Panc1 (cell line): ENCODE measurements around the gene ESRRA. TPM values are rescaled to one million over a fixed set of nuclear protein-coding genes. Genes with fewer than 3 reads are reported as not detected.

ENCODE experiments used
- ATAC-seq: fragments of 200-7000 bp; cut with Tn5 transposase; 2 replicates; pipeline ENCODE4 v1.9.1; 2020; ENCODE audit warnings: mild to moderate bottlenecking, moderate library complexity
- BruUV-seq: library from RNA; stranded (reverse); fragments of 400-500 nt; replicated peaks from 2 replicates; lab custom pipeline; 2021; lab: Mats Ljungman, UMichigan
- CTCF ChIA-PET: fragments of 300-600 bp; sonication (Branson Sonifier 250); formaldehyde crosslinking; loops from one replicate; lab custom pipeline; 2022; ENCODE audit warnings: antibody characterized with exemption; lab: Charles Lee
- POLR2A ChIA-PET: fragments of 300-600 bp; sonication (Branson Sonifier 250); formaldehyde crosslinking; loops from one replicate; lab custom pipeline; 2022; ENCODE audit warnings: antibody characterized with exemption; lab: Charles Lee
- DNase-seq: peaks from one replicate; pipeline ENCODE4 v3.0.0-alpha.2; 2010; ENCODE audit warnings: low read depth, low spot score
- H3K27ac ChIP-seq: 2 replicates; pipeline ENCODE4 v1.5.1; 2011; ENCODE audit warnings: mild to moderate bottlenecking, low read length, inconsistent platforms
- H3K27me3 ChIP-seq: fragments of 200-500 bp; sonication (Bioruptor generic); 2 replicates; pipeline ENCODE4 v1.6.0; 2014; ENCODE audit warnings: low read length, inconsistent platforms; ENCODE audit not compliant: control insufficient read depth, insufficient read depth
- H3K36me3 ChIP-seq: fragments of 200-500 bp; sonication (Bioruptor generic); 2 replicates; pipeline ENCODE4 v1.5.1; 2014; ENCODE audit warnings: inconsistent platforms, mild to moderate bottlenecking, low read length, moderate library complexity; ENCODE audit not compliant: control insufficient read depth, insufficient read depth
- H3K4me1 ChIP-seq: 2 replicates; pipeline ENCODE4 v1.5.1; 2011; ENCODE audit warnings: inconsistent platforms, mild to moderate bottlenecking, low read length, moderate library complexity; ENCODE audit not compliant: control insufficient read depth, insufficient read depth
- H3K4me3 ChIP-seq, 2 experiments: 2 replicates each; pipeline ENCODE4 v1.5.1; 2011 to 2012; ENCODE audit warnings: low read depth in 2 of 2, low read length in 2 of 2, mild to moderate bottlenecking in 2 of 2, inconsistent platforms in 1 of 2, moderate library complexity in 1 of 2
- H3K9me3 ChIP-seq: fragments of 200-500 bp; sonication (Bioruptor generic); 2 replicates; pipeline ENCODE4 v1.5.1; 2014; ENCODE audit warnings: low read depth, mild to moderate bottlenecking, inconsistent platforms, low read length, moderate library complexity; ENCODE audit not compliant: control insufficient read depth, insufficient read depth
- CTCF ChIP-seq: fragments of 450-650 bp; IDR thresholded peaks from 2 replicates; pipeline ENCODE4 v1.5.1; 2017; ENCODE audit warnings: mild to moderate bottlenecking
- POLR2AphosphoS5 ChIP-seq: IDR thresholded peaks from 2 replicates; pipeline ENCODE4 v1.6.1; 2012; ENCODE audit warnings: mild to moderate bottlenecking, low read depth, low read length, moderate library complexity
- SIN3A ChIP-seq: IDR thresholded peaks from 2 replicates; pipeline ENCODE4 v1.6.1; 2012; ENCODE audit warnings: low read depth, mild to moderate bottlenecking, low read length, moderate library complexity, borderline replicate concordance; ENCODE audit not compliant: insufficient read depth
- TCF7L2 ChIP-seq: IDR thresholded peaks from 2 replicates; pipeline ENCODE4 v1.6.1; 2011; ENCODE audit warnings: mild to moderate bottlenecking, low read depth, low read length, inconsistent platforms
- in situ Hi-C: cut with HindIII; loops from 2 replicates; pipeline ENCODE4 v1.10.0; 2016; ENCODE audit warnings: low sequenced_read_pairs, low pct_unique_long_range_greater_than_20kb
- intact Hi-C: fragments of 100-400 bp; cut with micrococcal nuclease; formaldehyde crosslinking; loops from one replicate; pipeline ENCODE4 v1.10.0; 2022; ENCODE audit not compliant: unreplicated experiment
- total RNA-seq: library from RNA; stranded (reverse); gene quantifications from one replicate; pipeline ENCODE4 v1.2.1, GENCODE V29; 2021; ENCODE audit not compliant: unreplicated experiment
- TF ChIP-seq, protein P1 (sequence below), 2 experiments: IDR thresholded peaks; 2 replicates each; pipeline ENCODE4 v1.6.1; 2011 to 2012; ENCODE audit warnings: low read depth in 2 of 2, control low read depth in 1 of 2, low read length in 1 of 2, mild to moderate bottlenecking in 1 of 2, moderate library complexity in 1 of 2; ENCODE audit not compliant: insufficient read depth in 1 of 2

ESRRA gene
- total RNA-seq, 1 experiment from 2014 or later, result 81.6 TPM

DNA sequence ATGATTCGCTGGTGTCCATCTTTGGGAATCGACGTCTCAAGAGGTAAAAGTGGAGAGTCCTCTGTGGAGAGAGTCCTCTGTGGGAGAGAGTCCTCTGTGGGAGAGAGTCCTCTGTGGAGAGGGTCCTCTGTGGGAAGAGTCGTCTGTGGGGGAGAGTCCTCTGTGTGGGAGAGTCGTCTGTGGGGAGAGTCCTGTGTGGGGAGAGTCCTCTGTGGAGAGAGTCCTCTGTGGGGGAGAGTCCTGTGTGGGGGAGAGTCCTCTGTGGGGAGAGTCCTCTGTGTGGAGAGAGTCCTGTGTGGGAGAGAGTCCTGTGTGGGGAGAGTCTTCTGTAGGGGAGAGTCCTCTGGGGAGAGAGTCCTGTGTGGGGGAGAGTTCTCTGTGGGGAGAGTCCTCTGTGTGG lies 15.7 kb downstream of the ESRRA start:
- no TSS peak for BruUV-seq
- in situ Hi-C loops, result no loop called here
- TF ChIP-seq, protein P1, sequence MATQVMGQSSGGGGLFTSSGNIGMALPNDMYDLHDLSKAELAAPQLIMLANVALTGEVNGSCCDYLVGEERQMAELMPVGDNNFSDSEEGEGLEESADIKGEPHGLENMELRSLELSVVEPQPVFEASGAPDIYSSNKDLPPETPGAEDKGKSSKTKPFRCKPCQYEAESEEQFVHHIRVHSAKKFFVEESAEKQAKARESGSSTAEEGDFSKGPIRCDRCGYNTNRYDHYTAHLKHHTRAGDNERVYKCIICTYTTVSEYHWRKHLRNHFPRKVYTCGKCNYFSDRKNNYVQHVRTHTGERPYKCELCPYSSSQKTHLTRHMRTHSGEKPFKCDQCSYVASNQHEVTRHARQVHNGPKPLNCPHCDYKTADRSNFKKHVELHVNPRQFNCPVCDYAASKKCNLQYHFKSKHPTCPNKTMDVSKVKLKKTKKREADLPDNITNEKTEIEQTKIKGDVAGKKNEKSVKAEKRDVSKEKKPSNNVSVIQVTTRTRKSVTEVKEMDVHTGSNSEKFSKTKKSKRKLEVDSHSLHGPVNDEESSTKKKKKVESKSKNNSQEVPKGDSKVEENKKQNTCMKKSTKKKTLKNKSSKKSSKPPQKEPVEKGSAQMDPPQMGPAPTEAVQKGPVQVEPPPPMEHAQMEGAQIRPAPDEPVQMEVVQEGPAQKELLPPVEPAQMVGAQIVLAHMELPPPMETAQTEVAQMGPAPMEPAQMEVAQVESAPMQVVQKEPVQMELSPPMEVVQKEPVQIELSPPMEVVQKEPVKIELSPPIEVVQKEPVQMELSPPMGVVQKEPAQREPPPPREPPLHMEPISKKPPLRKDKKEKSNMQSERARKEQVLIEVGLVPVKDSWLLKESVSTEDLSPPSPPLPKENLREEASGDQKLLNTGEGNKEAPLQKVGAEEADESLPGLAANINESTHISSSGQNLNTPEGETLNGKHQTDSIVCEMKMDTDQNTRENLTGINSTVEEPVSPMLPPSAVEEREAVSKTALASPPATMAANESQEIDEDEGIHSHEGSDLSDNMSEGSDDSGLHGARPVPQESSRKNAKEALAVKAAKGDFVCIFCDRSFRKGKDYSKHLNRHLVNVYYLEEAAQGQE (IDR thresholded peaks at IDR 0.05; ENCODE audit: insufficient read depth in 1 of 2, low read depth in 2 of 2, low read length in 1 of 2), result no peak
- TF ChIP-seq SIN3A, result no peak
- Histone ChIP-seq H3K4me3 (no peak overlapping the region), H3K27me3 (no peaks in the 10 kb centered on the region), H3K9me3 (no peaks in the 10 kb centered on the region), H3K4me1 (peaks cover 40% of the 10 kb centered on the region), H3K27ac (peak overlapping the region; percentile 36), H3K36me3 (peaks cover 2% of the 10 kb centered on the region; the same call in 1 of the 2 replicates)
- ChIA-PET CTCF (no interaction called here), POLR2A (no interaction called here)
- ATAC-seq (no peak), DNase-seq (no peak)
- intact Hi-C loops, result no loop called here

DNA sequence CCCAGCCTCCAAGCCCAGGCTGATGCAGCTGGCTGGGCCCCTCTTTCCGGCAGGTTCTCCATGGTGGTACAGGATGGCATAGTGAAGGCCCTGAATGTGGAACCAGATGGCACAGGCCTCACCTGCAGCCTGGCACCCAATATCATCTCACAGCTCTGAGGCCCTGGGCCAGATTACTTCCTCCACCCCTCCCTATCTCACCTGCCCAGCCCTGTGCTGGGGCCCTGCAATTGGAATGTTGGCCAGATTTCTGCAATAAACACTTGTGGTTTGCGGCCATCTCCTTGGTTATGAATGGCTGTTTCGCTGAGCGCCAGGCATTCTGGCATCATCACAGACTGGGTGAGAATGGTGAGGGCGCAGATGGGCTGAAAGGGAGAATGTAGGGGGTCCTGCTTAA lies 16.2 kb downstream of the ESRRA start:
- Histone ChIP-seq H3K4me3 (no peak overlapping the region), H3K9me3 (no peaks in the 10 kb centered on the region), H3K4me1 (peaks cover 36% of the 10 kb centered on the region), H3K27me3 (no peaks in the 10 kb centered on the region), H3K27ac (peak overlapping the region; percentile 36; the same call in 1 of the 2 replicates), H3K36me3 (peaks cover under 1% of the 10 kb centered on the region; the same call in 1 of the 2 replicates)
- intact Hi-C loops, result no loop called here
- DNase-seq, result no peak
- in situ Hi-C loops, result no loop called here
- TF ChIP-seq SIN3A, result no peak
- TF ChIP-seq CTCF, result no peak
- TF ChIP-seq POLR2AphosphoS5, result no peak
- no peak for TF ChIP-seq TCF7L2
- TF ChIP-seq, protein P1 (IDR thresholded peaks at IDR 0.05; ENCODE audit: insufficient read depth in 1 of 2, low read depth in 2 of 2, low read length in 1 of 2), result no peak
- no TSS peak for BruUV-seq
- CTCF ChIA-PET, result no interaction called here
- ATAC-seq, result no peak
- POLR2A ChIA-PET, result no interaction called here
